Thyroid gland (tissue), 4 donors: Measurements from ENCODE around the gene HSD17B14.

Experiments used
- POLR2A ChIP-seq, 2 donors: fragments of 450-650 bp; IDR thresholded peaks; one replicate each; pipeline ENCODE4 v1.6.1; 2017; ENCODE audit warnings: antibody characterized with exemption in 2 of 2, mild to moderate bottlenecking in 2 of 2, moderate library complexity in 1 of 2
- TF ChIP-seq, protein P1 (sequence below), 6 experiments: fragments of 200-600 bp in 3 of 6; fragments of 450-650 bp in 3 of 6; sonication (generic) in 3 of 6; IDR thresholded peaks; one replicate each; pipeline ENCODE4 v1.5.1; 2016 to 2019; ENCODE audit warnings: antibody characterized with exemption in 6 of 6, mild to moderate bottlenecking in 2 of 6, inconsistent platforms in 1 of 6, moderate library complexity in 1 of 6

DNA sequence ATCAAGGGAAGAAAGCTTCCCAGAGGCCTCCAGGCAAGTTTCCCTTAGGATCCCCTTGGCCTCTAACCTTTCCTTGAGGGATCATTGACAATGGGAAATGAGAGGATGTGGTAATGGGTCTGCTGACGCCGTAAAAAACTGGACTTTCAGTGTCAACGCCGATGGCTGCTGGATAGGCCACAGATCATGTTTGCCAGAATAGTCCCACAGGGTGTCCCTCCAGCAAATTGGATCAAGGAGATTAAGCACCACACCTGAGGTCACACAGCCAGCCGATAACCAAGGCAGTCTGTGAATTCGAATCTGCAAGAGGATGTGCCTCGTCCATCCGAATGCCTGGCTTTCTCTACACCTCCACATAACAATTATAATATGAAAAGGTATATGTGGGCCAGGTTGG is 43.0 kb downstream of the HSD17B14 start:
- TF ChIP-seq POLR2A (IDR thresholded peaks at IDR 0.05): no peak
- TF ChIP-seq, protein P1, sequence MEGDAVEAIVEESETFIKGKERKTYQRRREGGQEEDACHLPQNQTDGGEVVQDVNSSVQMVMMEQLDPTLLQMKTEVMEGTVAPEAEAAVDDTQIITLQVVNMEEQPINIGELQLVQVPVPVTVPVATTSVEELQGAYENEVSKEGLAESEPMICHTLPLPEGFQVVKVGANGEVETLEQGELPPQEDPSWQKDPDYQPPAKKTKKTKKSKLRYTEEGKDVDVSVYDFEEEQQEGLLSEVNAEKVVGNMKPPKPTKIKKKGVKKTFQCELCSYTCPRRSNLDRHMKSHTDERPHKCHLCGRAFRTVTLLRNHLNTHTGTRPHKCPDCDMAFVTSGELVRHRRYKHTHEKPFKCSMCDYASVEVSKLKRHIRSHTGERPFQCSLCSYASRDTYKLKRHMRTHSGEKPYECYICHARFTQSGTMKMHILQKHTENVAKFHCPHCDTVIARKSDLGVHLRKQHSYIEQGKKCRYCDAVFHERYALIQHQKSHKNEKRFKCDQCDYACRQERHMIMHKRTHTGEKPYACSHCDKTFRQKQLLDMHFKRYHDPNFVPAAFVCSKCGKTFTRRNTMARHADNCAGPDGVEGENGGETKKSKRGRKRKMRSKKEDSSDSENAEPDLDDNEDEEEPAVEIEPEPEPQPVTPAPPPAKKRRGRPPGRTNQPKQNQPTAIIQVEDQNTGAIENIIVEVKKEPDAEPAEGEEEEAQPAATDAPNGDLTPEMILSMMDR (IDR thresholded peaks at IDR 0.05): no peak
